OCI-M2 (cell line): ENCODE data around the gene SYNJ2.

Source experiments
- DNase-seq: peaks from one replicate; lab custom pipeline; 2025; ENCODE audit not compliant: unreplicated experiment; lab: John Stamatoyannopoulos, UW

SYNJ2 gene

GRCh38 chr6:157996201-157996712, 14.6 kb downstream of the SYNJ2 start:
- no peak for DNase-seq

GRCh38 chr6:157996918-157997702, 15.4 kb downstream of the SYNJ2 start:
- DNase-seq, result no peak

GRCh38 chr6:157997893-157998608, 16.4 kb downstream of the SYNJ2 start:
- DNase-seq, result no peak

- DNase-seq, result no peak
These were observed 17.1 kb downstream of the SYNJ2 start for GRCh38 chr6:157998707-157999167.

- DNase-seq, result no peak
These were observed 17.7 kb downstream of the SYNJ2 start for GRCh38 chr6:157999168-158000051.

GRCh38 chr6:158000530-158001307, 19.1 kb downstream of the SYNJ2 start:
- DNase-seq, result no peak

- no peak for DNase-seq
These were observed 20.7 kb downstream of the SYNJ2 start for GRCh38 chr6:158002249-158002950.

GRCh38 chr6:158002951-158003853, 21.5 kb downstream of the SYNJ2 start:
- DNase-seq, result no peak

- DNase-seq, result no peak
These were observed 22.4 kb downstream of the SYNJ2 start for GRCh38 chr6:158003910-158004700.

- no peak for DNase-seq
These were observed 23.0 kb downstream of the SYNJ2 start for GRCh38 chr6:158004701-158005095.

GRCh38 chr6:158005626-158006180, 24.0 kb downstream of the SYNJ2 start:
- DNase-seq, result no peak

- no peak for DNase-seq
These were observed 24.7 kb downstream of the SYNJ2 start for GRCh38 chr6:158006331-158006730.

GRCh38 chr6:158006821-158007570, 25.3 kb downstream of the SYNJ2 start:
- DNase-seq, result no peak

GRCh38 chr6:158008864-158009113, 27.1 kb downstream of the SYNJ2 start:
- DNase-seq, result no peak

GRCh38 chr6:158009114-158009891, 27.6 kb downstream of the SYNJ2 start:
- no peak for DNase-seq

- no peak for DNase-seq
These were observed 28.4 kb downstream of the SYNJ2 start for GRCh38 chr6:158009935-158010585.
